Bronchial epithelial cell (primary cell): Measurements from ENCODE around the gene KIAA1549. TPM values are rescaled to one million over a fixed set of nuclear protein-coding genes. Genes with fewer than 3 reads are reported as not detected.

Experiments
- DNase-seq: peaks from one replicate; pipeline ENCODE4 v3.0.0-alpha.2; 2010; ENCODE audit warnings: low read depth
- FAIRE-seq: peaks from 2 replicates; lab custom pipeline; 2011; peaks lifted over from hg19 to GRCh38; lab: Jason Lieb, UNC
- H3K27me3 ChIP-seq: 2 replicates; pipeline ENCODE4 v1.5.1; 2011; ENCODE audit warnings: low read length; ENCODE audit not compliant: control insufficient read depth, insufficient read depth
- H3K36me3 ChIP-seq: 2 replicates; pipeline ENCODE4 v1.5.1; 2011; ENCODE audit warnings: low read length; ENCODE audit not compliant: control insufficient read depth, insufficient read depth
- H3K4me3 ChIP-seq: 2 replicates; pipeline ENCODE4 v1.5.1; 2011; ENCODE audit warnings: mild to moderate bottlenecking, low read depth, low read length, control low read depth
- total RNA-seq: library from RNA; depleted of rRNA; stranded (reverse); fragments of >200 nt; gene quantifications from 2 replicates; pipeline ENCODE4 v1.2.1, GENCODE V29; 2014
- TF ChIP-seq, protein P1 (sequence below): IDR thresholded peaks from 2 replicates; pipeline ENCODE4 v1.5.1; 2011; ENCODE audit warnings: mild to moderate bottlenecking, moderate library complexity, low read length, control low read depth, inconsistent platforms; ENCODE audit not compliant: insufficient read depth, severe bottlenecking

KIAA1549 gene
- total RNA-seq, 1 donor from 2014 or later, result 0.26 TPM

- TF ChIP-seq, protein P1, sequence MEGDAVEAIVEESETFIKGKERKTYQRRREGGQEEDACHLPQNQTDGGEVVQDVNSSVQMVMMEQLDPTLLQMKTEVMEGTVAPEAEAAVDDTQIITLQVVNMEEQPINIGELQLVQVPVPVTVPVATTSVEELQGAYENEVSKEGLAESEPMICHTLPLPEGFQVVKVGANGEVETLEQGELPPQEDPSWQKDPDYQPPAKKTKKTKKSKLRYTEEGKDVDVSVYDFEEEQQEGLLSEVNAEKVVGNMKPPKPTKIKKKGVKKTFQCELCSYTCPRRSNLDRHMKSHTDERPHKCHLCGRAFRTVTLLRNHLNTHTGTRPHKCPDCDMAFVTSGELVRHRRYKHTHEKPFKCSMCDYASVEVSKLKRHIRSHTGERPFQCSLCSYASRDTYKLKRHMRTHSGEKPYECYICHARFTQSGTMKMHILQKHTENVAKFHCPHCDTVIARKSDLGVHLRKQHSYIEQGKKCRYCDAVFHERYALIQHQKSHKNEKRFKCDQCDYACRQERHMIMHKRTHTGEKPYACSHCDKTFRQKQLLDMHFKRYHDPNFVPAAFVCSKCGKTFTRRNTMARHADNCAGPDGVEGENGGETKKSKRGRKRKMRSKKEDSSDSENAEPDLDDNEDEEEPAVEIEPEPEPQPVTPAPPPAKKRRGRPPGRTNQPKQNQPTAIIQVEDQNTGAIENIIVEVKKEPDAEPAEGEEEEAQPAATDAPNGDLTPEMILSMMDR, result no peak
- Histone ChIP-seq H3K4me3 (no peak overlapping the region), H3K36me3 (no peaks in the 10 kb centered on the region), H3K27me3 (peaks cover 2% of the 10 kb centered on the region)
- FAIRE-seq (no peak), DNase-seq (no peak)
Measured at GRCh38 chr7:138796038-138796615, 185.1 kb downstream of the KIAA1549 start.

- no peak for FAIRE-seq
- TF ChIP-seq, protein P1, result no peak
- peak; percentile 9 for DNase-seq
- Histone ChIP-seq H3K27me3 (no peaks in the 10 kb centered on the region), H3K36me3 (no peaks in the 10 kb centered on the region), H3K4me3 (no peak overlapping the region)
Measured at GRCh38 chr7:138785587-138786437, 195.4 kb downstream of the KIAA1549 start.

GRCh38 chr7:138784692-138785091 is 196.5 kb downstream of the KIAA1549 start:
- peak; percentile 12 for DNase-seq
- TF ChIP-seq, protein P1, result no peak
- no peaks in the 10 kb centered on the region for H3K36me3 ChIP-seq

More at GRCh38 chr7:138784692-138785091, 196.5 kb downstream of the KIAA1549 start:
- Histone ChIP-seq H3K4me3 (no peak overlapping the region), H3K27me3 (no peaks in the 10 kb centered on the region)
- FAIRE-seq, result no peak

Other genes with a start within 250 kb of the KIAA1549 start
- gene TMEM213, start 183.4 kb downstream of the KIAA1549 start, total RNA-seq, result not detected in 2 replicates
- gene ATP6V0A4, start 183.2 kb downstream of the KIAA1549 start, total RNA-seq, result not detected in 2 replicates
- 6.3 and 11.1 TPM in 2 replicates for gene ZC3HAV1L, start 54.7 kb upstream of the KIAA1549 start, total RNA-seq
- 10.6 and 11.3 TPM in 2 replicates for gene ZC3HAV1, start 128.3 kb upstream of the KIAA1549 start, total RNA-seq
- 5.0 and 5.8 TPM in 2 replicates for gene UBN2, start 249.8 kb upstream of the KIAA1549 start, total RNA-seq